ENCODE measurements around the gene SLC25A21. TPM values are rescaled to one million over a fixed set of nuclear protein-coding genes. Genes with fewer than 3 reads are reported as not detected.
"Not testable (repeated sequence)": the region's sequence is repeated elsewhere in the genome, so short reads cannot be mapped to it uniquely, and the experiment has no call there.

SLC25A21 gene
- total RNA-seq, 4 donors from 2014 or later, result 2.0 TPM; not detected in 3

- Histone ChIP-seq H3K9me3 (no peaks in the 10 kb centered on the region), H3K4me1 (no peaks in the 10 kb centered on the region), H3K27ac (no peak overlapping the region), H3K36me3 (no peaks in the 10 kb centered on the region), H3K27me3 (no peaks in the 10 kb centered on the region), H3K4me3 (no peak overlapping the region)
- WGBS, result 0% methylated on average over 1 of the region's 1 CpG
- TF ChIP-seq POLR2AphosphoS5 (IDR thresholded peaks at IDR 0.05) (no peak), POLR2A (IDR thresholded peaks at IDR 0.05) (no peak), EP300 (IDR thresholded peaks at IDR 0.05) (no peak), CTCF (IDR thresholded peaks at IDR 0.05) (no peak)
- no peak for DNase-seq (ENCODE audit: low spot score in 2 of 2)
Measured at GRCh38 chr14:37082449-37082848, 90.0 kb downstream of the SLC25A21 start.

GRCh38 chr14:37081856-37082255 lies 90.5 kb downstream of the SLC25A21 start:
- Histone ChIP-seq H3K9me3 (no peaks in the 10 kb centered on the region), H3K4me3 (no peak overlapping the region), H3K36me3 (no peaks in the 10 kb centered on the region), H3K4me1 (no peaks in the 10 kb centered on the region), H3K27me3 (no peaks in the 10 kb centered on the region), H3K27ac (no peak overlapping the region)
- DNase-seq (ENCODE audit: low spot score in 2 of 2), result no peak
- TF ChIP-seq POLR2A (IDR thresholded peaks at IDR 0.05), result no peak
- no peak for TF ChIP-seq POLR2AphosphoS5 (IDR thresholded peaks at IDR 0.05)
- no peak for TF ChIP-seq CTCF (IDR thresholded peaks at IDR 0.05)
- no peak for TF ChIP-seq EP300 (IDR thresholded peaks at IDR 0.05)

- Histone ChIP-seq H3K9me3 (no peaks in the 10 kb centered on the region), H3K27me3 (no peaks in the 10 kb centered on the region), H3K36me3 (no peaks in the 10 kb centered on the region), H3K4me1 (no peaks in the 10 kb centered on the region), H3K27ac (no peak overlapping the region), H3K4me3 (no peak overlapping the region)
- no peak for DNase-seq (ENCODE audit: low spot score in 2 of 2)
- TF ChIP-seq EP300 (IDR thresholded peaks at IDR 0.05) (no peak), CTCF (IDR thresholded peaks at IDR 0.05) (no peak), POLR2A (IDR thresholded peaks at IDR 0.05) (no peak), POLR2AphosphoS5 (IDR thresholded peaks at IDR 0.05) (no peak)
- WGBS, result 93% methylated on average over 2 of the region's 2 CpGs
Measured at GRCh38 chr14:37081218-37081617, 91.2 kb downstream of the SLC25A21 start.

GRCh38 chr14:37078131-37078530 lies 94.3 kb downstream of the SLC25A21 start:
- 66% methylated on average over 2 of the region's 2 CpGs for WGBS
- Histone ChIP-seq H3K9me3 (no peaks in the 10 kb centered on the region), H3K27me3 (no peaks in the 10 kb centered on the region), H3K4me1 (no peaks in the 10 kb centered on the region), H3K4me3 (no peak overlapping the region), H3K36me3 (no peaks in the 10 kb centered on the region), H3K27ac (no peak overlapping the region)
- no peak for DNase-seq (ENCODE audit: low spot score in 2 of 2)
- TF ChIP-seq POLR2AphosphoS5 (IDR thresholded peaks at IDR 0.05) (no peak), POLR2A (IDR thresholded peaks at IDR 0.05) (no peak), CTCF (IDR thresholded peaks at IDR 0.05) (no peak), EP300 (IDR thresholded peaks at IDR 0.05) (no peak)

DNA sequence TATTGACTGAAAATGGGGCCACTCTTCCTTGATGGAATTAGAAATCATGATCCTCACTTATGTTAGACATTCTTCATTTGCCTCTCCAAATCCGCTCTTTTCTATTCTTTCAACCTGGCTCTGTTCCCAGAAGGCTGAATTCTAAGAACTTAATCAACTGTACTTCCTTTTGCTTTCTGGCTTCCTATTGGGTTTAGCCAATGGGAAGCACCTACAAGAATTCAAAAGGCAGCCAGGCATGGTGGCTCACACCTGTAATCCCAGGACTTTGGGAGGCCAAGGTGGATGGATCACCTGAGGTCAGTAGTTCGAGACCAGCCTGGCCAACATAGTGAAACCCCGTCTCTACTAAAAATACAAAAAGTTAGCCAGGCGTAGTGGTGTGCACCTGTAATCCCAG lies 98.1 kb downstream of the SLC25A21 start:
- H3K27ac ChIP-seq; DNase-seq (ENCODE audit: low spot score in 2 of 2); H3K36me3 ChIP-seq; H3K27me3 ChIP-seq; H3K9me3 ChIP-seq; H3K4me1 ChIP-seq; H3K4me3 ChIP-seq: not testable (repeated sequence)
- WGBS, result 75% methylated on average over 4 of the region's 4 CpGs

DNA sequence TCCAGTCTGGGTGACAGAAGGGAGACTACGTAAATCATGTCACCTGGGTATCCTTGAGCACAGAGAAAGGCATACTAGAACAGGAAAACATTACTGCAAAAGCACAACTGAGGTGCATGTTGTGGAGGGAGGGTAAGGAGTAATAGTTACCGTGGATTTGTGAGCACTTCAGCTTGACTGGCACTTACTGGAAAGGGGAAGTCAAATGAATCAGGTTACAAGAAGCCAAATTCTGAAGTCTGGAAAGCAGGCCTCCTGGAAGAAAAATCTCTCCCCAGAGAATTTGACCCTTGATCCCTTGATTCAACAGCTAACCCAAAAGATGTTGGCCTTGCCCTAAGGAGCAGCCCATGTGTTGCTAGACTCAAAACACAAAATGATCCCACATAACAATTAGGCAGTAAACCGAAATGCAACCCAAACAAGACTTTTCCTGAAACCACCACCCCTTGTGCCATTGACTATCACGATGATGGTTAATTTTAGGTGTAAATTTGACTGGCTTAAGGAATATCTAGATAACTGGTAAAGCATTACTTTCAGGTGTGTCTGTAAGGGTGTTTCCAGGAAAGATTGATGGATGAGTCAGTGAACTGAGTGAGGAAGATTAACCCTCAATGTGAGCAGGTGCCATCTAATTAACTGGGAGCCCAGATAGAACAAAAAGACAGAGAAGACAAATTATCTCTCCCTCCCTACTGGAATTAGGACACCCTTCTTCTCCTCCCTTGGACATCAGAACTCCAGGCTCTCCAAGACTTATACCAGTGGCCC lies 108.8 kb downstream of the SLC25A21 start:
- WGBS, result 73% methylated on average over 4 of the region's 4 CpGs
- no peak for DNase-seq (ENCODE audit: low spot score in 2 of 2)
- Histone ChIP-seq H3K27me3 (no peaks in the 10 kb centered on the region), H3K27ac (no peak overlapping the region), H3K36me3 (no peaks in the 10 kb centered on the region), H3K9me3 (no peaks in the 10 kb centered on the region), H3K4me3 (no peak overlapping the region), H3K4me1 (no peaks in the 10 kb centered on the region)
- TF ChIP-seq POLR2A (IDR thresholded peaks at IDR 0.05), result no peak
- TF ChIP-seq CTCF (IDR thresholded peaks at IDR 0.05), result no peak
- no peak for TF ChIP-seq EP300 (IDR thresholded peaks at IDR 0.05)
- TF ChIP-seq POLR2AphosphoS5 (IDR thresholded peaks at IDR 0.05), result no peak

All from suprapubic skin (tissue), 4 donors.